Liver (tissue), 3 donors: ENCODE measurements around the gene CCDC74A.

Experiments used
- EGR1 ChIP-seq, 2 donors: IDR thresholded peaks; 2 replicates each; pipeline ENCODE4 v1.6.1; 2016 to 2018; ENCODE audit warnings: antibody characterized with exemption in 2 of 2, low read depth in 2 of 2
- FOXA1 ChIP-seq: IDR thresholded peaks from 2 replicates; pipeline ENCODE4 v1.6.1; 2016; ENCODE audit warnings: antibody characterized with exemption
- JUND ChIP-seq, 2 donors: IDR thresholded peaks; 2 replicates each; pipeline ENCODE4 v1.6.1; 2016; ENCODE audit warnings: antibody characterized with exemption in 2 of 2
- MAX ChIP-seq: IDR thresholded peaks from 2 replicates; pipeline ENCODE4 v1.6.1; 2016; ENCODE audit warnings: antibody characterized with exemption
- NR2F2 ChIP-seq: IDR thresholded peaks from 2 replicates; pipeline ENCODE4 v1.6.1; 2016; ENCODE audit warnings: antibody characterized with exemption
- RAD21 ChIP-seq, 2 donors: IDR thresholded peaks; 2 replicates each; pipeline ENCODE4 v1.6.1; 2016; ENCODE audit warnings: antibody characterized with exemption in 2 of 2, mild to moderate bottlenecking in 2 of 2
- SP1 ChIP-seq: IDR thresholded peaks from 2 replicates; pipeline ENCODE4 v1.6.1; 2018; ENCODE audit warnings: antibody characterized with exemption, mild to moderate bottlenecking
- TAF1 ChIP-seq: conservative IDR thresholded peaks from 2 replicates; pipeline ENCODE4 v1.6.1; 2016; ENCODE audit warnings: antibody characterized with exemption, mild to moderate bottlenecking
- YY1 ChIP-seq: IDR thresholded peaks from 2 replicates; pipeline ENCODE4 v1.6.1; 2016; ENCODE audit warnings: antibody characterized with exemption, mild to moderate bottlenecking
- TF ChIP-seq, protein P1 (sequence below): fragments of 150-350 bp; IDR thresholded peaks from 2 replicates; pipeline ENCODE4 v1.5.1; 2017; ENCODE audit warnings: improper control_type of control experiment, low read depth, low read length; ENCODE audit not compliant: missing input control
- TF ChIP-seq, protein P2 (sequence below): IDR thresholded peaks from 2 replicates; pipeline ENCODE4 v1.6.1; 2016; ENCODE audit warnings: antibody characterized with exemption, mild to moderate bottlenecking
- TF ChIP-seq, protein P3 (sequence below): IDR thresholded peaks from 2 replicates; pipeline ENCODE4 v1.6.1; 2016; ENCODE audit warnings: antibody characterized with exemption
- donor health status: healthy.
- donor health status: healthy.

DNA sequence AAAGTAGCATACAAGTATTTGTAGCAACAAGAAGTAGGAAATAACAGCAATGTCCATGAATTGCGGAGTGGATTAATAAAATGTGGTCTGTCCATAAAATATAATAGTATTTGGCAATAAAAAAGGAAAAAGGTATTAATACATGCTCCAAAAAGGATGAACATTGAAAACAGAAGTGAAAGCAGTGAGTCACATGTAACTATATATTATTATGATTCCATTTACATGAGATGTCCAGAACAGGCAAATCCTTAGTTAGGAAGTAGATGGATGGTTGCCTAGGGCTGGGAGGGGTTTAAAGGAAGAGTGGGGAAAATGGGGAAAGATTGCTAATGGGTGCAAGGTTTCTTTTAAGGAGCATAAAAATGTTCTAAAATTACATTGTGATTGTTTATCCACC lies 44.5 kb downstream of the CCDC74A start:
- TF ChIP-seq, protein P1, sequence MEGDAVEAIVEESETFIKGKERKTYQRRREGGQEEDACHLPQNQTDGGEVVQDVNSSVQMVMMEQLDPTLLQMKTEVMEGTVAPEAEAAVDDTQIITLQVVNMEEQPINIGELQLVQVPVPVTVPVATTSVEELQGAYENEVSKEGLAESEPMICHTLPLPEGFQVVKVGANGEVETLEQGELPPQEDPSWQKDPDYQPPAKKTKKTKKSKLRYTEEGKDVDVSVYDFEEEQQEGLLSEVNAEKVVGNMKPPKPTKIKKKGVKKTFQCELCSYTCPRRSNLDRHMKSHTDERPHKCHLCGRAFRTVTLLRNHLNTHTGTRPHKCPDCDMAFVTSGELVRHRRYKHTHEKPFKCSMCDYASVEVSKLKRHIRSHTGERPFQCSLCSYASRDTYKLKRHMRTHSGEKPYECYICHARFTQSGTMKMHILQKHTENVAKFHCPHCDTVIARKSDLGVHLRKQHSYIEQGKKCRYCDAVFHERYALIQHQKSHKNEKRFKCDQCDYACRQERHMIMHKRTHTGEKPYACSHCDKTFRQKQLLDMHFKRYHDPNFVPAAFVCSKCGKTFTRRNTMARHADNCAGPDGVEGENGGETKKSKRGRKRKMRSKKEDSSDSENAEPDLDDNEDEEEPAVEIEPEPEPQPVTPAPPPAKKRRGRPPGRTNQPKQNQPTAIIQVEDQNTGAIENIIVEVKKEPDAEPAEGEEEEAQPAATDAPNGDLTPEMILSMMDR, result no peak
- TF ChIP-seq YY1, result no peak
- TF ChIP-seq MAX, result no peak
- TF ChIP-seq, protein P2, sequence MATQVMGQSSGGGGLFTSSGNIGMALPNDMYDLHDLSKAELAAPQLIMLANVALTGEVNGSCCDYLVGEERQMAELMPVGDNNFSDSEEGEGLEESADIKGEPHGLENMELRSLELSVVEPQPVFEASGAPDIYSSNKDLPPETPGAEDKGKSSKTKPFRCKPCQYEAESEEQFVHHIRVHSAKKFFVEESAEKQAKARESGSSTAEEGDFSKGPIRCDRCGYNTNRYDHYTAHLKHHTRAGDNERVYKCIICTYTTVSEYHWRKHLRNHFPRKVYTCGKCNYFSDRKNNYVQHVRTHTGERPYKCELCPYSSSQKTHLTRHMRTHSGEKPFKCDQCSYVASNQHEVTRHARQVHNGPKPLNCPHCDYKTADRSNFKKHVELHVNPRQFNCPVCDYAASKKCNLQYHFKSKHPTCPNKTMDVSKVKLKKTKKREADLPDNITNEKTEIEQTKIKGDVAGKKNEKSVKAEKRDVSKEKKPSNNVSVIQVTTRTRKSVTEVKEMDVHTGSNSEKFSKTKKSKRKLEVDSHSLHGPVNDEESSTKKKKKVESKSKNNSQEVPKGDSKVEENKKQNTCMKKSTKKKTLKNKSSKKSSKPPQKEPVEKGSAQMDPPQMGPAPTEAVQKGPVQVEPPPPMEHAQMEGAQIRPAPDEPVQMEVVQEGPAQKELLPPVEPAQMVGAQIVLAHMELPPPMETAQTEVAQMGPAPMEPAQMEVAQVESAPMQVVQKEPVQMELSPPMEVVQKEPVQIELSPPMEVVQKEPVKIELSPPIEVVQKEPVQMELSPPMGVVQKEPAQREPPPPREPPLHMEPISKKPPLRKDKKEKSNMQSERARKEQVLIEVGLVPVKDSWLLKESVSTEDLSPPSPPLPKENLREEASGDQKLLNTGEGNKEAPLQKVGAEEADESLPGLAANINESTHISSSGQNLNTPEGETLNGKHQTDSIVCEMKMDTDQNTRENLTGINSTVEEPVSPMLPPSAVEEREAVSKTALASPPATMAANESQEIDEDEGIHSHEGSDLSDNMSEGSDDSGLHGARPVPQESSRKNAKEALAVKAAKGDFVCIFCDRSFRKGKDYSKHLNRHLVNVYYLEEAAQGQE, result no peak
- TF ChIP-seq EGR1 (IDR thresholded peaks at IDR 0.05; ENCODE audit: low read depth in 2 of 2), result no peak
- no peak for TF ChIP-seq RAD21 (IDR thresholded peaks at IDR 0.05)
- TF ChIP-seq JUND (IDR thresholded peaks at IDR 0.05), result no peak
- no peak for TF ChIP-seq FOXA1
- TF ChIP-seq NR2F2, result no peak
- TF ChIP-seq TAF1, result no peak
- TF ChIP-seq, protein P3, sequence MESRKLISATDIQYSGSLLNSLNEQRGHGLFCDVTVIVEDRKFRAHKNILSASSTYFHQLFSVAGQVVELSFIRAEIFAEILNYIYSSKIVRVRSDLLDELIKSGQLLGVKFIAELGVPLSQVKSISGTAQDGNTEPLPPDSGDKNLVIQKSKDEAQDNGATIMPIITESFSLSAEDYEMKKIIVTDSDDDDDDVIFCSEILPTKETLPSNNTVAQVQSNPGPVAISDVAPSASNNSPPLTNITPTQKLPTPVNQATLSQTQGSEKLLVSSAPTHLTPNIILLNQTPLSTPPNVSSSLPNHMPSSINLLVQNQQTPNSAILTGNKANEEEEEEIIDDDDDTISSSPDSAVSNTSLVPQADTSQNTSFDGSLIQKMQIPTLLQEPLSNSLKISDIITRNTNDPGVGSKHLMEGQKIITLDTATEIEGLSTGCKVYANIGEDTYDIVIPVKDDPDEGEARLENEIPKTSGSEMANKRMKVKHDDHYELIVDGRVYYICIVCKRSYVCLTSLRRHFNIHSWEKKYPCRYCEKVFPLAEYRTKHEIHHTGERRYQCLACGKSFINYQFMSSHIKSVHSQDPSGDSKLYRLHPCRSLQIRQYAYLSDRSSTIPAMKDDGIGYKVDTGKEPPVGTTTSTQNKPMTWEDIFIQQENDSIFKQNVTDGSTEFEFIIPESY, result no peak
- TF ChIP-seq SP1, result no peak
